NT2/D1 (cell line): ENCODE data around the gene ADNP2.

Experiments used
- SUZ12 ChIP-seq: IDR thresholded peaks from 2 replicates; pipeline ENCODE4 v1.6.1; 2011; ENCODE audit not compliant: insufficient read length, insufficient read depth; ENCODE audit errors: extremely low read depth
- YY1 ChIP-seq: IDR thresholded peaks from 2 replicates; pipeline ENCODE4 v1.6.1; 2011; ENCODE audit not compliant: insufficient read length, insufficient read depth
- ZNF274 ChIP-seq: IDR thresholded peaks from 2 replicates; pipeline ENCODE4 v1.6.1; 2011; ENCODE audit warnings: mild to moderate bottlenecking, low read depth, low read length

DNA sequence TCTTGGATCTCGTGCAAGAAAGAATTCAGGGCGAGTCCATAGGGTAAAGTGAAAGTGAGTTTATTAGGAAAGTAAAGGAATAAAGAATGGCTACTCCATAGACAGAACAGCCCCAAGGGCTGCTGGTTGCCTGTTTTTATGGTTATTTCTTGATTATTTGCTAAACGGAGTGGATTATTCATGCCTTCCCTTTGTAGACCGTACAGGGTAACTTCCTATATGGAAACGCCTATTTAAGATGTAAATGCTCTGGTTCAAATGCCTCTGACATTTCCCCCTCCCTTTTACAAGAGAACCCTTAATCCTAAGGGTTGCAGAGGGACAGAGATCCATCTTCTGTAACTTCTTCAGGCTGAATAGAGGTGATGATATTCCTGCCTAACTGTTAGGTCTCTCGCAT lies 49.1 kb upstream of the ADNP2 start:
- TF ChIP-seq YY1, result no peak
- TF ChIP-seq SUZ12, result no peak
- TF ChIP-seq ZNF274, result no peak
